HG03060 (cell line): Measurements from ENCODE around the gene BCAR1.
"Not testable (repeated sequence)": the region's sequence is repeated elsewhere in the genome, so short reads cannot be mapped to it uniquely, and the experiment has no call there.

ENCODE experiments used
- ATAC-seq: cut with Tn5 transposase; IDR thresholded peaks from one replicate; pipeline ENCODE4 v1.9.1; 2021; ENCODE audit warnings: low read depth, moderate number of reproducible peaks; ENCODE audit not compliant: unreplicated experiment

The BCAR1 gene

DNA sequence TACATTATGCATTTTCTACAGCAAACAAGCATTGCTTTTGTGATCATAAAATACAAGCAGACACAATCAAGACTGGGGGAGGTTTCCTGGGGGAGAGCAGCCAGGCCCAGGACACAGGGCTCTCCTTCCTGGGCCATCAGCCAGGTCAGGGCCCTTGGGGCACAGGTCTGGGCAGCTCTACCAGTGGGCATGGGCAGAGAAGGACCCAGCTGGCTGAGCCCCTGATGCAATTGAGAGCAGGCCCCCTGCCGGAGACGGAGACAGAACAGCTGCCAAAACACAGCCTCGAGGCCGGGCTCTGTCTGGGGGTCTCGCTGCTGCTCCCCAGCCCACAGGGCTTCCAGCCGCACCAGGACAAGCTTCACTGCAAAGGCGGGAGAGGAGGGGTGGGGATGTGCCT is 10.8 kb downstream of the BCAR1 start:
- ATAC-seq = not testable (repeated sequence)

DNA sequence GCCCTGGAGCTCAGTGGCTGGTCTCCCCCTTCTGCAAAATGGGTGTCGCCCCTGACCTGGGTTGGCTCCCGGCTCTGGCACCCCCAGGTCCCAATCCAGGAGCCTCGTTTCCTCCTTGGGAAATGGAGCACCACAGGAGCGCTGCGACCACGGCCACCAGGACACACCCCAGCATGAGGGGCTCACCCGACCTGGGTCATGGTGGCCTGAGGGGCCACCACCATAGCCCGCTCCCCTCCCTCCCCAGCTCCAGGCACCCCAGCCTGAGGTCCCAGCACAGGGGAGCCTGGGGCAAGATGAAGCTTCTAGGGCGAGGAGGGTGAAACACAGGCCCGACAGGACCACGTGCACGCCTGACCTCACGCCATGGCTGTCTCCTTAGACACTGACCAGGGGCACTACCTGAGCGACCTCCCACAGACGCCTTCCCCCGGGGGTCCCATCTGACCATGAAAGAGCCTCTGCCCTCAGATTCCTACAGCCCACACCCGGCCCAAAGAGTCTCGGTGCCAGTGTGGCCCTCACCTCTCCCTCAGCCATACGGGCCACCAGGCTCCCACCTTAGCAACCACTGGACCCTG is 11.8 kb downstream of the BCAR1 start:
- ATAC-seq = no peak

- ATAC-seq = no peak
These were observed 12.4 kb downstream of the BCAR1 start for GRCh38 chr16:75238853-75239541.

GRCh38 chr16:75238132-75238852 is 13.1 kb downstream of the BCAR1 start:
- ATAC-seq = no peak

DNA sequence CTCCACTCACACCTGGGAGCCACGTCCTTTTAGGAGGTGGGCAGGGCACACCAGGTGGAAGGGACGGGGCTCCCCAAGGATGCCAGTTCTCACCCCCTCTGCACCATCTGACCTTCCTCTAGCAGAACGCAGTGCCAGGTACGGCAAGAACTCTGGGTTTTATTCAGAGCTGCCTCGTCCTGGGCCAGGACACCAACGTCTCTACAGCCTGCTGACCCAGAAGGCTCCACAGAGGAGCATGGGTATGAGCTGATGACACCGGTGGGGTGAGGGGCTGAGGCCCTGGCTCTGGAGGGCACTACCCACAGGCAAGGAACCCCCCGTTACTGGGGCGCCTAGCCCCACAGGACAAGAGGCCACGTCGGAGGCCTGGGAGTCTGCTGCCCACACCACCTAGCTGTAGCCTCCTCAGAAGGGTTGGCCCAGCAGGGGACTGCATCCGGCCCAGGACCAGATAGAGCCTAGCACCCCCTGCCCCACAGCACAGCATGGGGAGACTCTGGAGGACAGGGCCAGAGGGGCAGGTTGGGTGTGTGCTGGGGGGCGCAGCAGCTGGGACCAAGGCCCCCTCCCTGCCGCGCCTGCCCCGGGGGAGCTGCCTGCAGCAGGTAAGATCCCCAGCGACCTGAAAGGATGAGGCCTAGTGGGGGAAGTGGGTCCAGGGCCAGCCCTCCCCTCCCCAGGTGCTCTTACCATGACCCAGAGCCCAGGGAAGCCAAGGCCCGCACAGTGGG is 13.9 kb downstream of the BCAR1 start:
- ATAC-seq = no peak

GRCh38 chr16:75236736-75237397 is 14.6 kb downstream of the BCAR1 start:
- no peak for ATAC-seq

DNA sequence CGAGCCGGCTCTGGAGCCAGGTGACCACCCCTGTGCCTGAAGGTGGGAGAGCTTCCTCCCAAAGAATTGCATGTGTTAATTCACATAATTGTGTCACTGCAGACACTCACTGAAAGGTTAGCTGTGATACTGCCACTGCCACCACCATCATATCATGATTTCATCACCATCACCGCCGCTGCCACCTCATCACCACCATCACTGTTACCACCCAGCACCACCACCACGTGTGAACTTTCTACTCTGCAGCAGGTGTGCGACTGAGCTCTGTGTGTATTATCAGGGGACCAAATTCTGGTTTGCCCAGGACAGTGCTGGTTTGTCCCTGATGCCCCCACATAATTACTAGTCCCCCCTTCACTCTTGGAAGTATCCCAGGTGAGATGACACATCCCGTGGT is 15.2 kb downstream of the BCAR1 start:
- no peak for ATAC-seq

DNA sequence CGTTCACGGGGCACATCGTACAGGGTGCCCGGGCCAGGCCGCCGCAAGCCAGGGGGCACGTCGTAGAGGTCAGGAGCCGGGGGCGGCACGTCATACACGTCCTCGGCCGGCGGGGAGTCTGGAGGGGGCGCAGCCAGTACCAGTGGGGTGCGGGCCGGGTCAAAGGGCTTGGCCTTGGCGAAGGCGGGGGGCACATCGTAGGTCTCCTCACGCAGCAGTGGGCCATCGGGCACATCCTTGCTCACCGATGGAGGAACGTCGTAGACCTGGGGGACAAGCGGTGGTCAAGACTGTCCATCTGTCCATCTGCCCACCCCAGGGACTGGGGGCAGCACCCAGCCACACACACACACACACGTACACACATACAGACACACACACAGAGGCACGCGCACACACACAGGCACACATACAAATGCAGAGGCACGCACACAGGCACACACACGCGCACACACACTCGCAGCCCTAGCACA is 15.7 kb downstream of the BCAR1 start:
- no peak for ATAC-seq

GRCh38 chr16:75234856-75235696 is 16.3 kb downstream of the BCAR1 start:
- no peak for ATAC-seq

DNA sequence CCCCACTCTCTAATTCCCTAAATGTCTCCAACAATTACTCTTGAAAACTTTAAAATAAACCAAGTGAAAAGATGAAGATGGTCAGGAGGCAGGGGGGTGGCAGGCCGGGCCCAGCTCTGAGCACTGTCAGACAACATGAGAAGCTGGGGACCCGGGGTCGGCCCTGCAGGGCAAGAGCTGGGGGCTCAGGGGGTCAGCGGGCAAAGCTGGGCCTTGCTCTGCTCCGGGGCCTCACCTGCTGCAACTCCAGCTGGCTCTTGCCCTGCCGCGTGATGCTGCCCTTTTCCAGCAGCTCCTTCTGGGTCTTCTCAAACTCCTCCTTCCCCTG is 17.8 kb downstream of the BCAR1 start:
- no peak for ATAC-seq

DNA sequence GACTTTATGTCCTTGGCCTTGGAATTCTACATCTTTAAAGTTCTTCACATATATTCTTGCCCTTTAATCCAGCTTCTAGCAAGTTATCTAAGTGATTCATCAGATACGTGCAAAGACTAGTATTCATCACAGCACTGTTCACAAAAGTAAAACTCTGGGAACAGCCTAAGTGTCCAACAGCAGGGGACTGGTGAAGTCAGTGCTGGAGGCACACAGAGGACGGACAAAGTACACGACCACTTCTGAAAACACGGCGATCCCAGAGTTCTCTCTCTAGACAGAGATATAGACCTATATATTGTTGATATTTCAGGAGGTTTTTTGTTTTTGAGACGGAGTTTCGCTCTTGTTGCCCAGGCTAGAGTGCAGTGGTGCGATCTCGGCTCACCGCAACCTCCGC is 19.9 kb downstream of the BCAR1 start:
- no peak for ATAC-seq

- ATAC-seq = no peak
These were observed 20.8 kb downstream of the BCAR1 start for GRCh38 chr16:75230471-75231110.

GRCh38 chr16:75229172-75230031 is 22.0 kb downstream of the BCAR1 start:
- no peak for ATAC-seq

- no peak for ATAC-seq
These were observed 23.1 kb downstream of the BCAR1 start for GRCh38 chr16:75228143-75228976.

DNA sequence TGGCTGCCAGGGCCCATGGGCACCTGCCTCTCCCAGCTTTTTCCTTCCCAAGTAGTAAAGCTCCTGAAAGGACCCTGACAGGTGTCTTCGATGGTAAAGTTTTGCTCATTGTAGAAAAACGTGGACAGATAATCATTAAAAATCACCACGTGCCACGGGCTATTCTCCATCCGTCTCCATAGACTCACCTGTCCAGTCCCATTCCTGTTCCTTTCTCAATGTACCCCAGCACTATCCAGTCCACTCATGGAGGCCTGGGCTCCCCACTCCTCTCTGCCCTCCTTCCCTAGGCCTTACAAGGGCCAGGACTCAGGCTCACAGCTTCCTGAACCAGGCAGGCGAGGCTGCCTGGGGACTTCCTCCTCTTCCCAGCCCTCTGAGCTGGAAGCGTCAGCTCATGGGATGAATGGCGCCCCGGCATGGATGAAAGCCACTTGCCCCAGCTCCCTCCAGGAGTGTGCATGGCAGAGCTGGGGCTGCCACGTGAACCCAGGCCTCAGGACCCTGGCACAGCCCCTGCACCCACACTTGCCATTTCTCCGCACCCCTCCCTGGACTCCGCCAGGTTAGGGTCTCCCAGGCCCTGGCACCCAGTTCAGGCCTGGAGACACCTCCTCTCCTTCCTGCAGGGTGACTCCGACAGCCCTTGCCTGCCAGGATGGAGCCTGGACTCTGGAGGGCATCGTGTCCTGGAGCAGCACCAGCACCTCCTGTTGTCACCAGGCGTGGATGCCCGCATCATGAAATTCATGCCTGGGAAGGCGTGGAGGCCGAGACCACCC is 23.9 kb downstream of the BCAR1 start:
- ATAC-seq = no peak

DNA sequence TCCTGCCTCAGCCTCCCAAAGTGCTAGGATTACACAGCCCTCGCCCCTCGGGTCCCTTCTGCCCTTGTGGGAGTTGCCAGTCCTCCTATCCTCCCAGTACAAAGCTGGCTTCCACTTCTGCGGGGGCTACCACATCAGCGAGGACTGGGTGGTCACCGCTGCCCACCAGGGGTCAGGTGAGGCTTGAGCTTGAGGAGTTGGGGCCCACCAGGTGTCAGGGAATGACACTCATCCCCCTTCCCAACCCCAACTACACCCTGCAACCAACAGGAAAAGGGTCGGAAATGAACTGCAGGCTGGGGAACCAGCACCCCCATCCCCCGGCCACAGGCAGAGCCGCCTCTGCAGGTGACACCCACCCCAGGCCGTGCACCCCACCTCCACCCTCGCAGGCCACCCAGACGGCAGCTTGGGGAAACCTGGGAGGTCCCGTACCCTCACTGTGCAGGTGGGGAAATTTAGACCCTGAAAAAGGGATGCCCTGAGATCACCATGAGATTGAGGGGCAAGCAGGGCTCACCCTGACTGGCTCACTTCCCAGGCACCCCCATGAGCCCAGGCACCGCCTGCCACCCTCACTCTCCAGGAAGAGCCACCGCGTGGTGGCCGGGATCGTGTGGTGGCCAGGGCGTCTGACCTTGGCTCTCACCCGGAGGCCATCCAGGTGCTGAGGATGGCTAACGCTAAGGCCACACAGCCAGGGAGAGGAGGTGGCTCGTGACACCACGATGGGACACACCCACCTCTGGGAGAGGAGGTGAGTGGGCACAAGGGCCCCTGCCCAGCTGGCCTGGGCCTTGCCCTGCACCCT is 24.7 kb downstream of the BCAR1 start:
- ATAC-seq = no peak
